BJ (cell line): ENCODE data around the gene NUDCD3. TPM values are rescaled to one million over a fixed set of nuclear protein-coding genes. Genes with fewer than 3 reads are reported as not detected.

Experiments
- CTCF ChIA-PET: fragments of 350-600 bp; formaldehyde crosslinking; extraction: SDS; loops from one replicate; lab custom pipeline; 2021; ENCODE audit warnings: antibody characterized with exemption, inconsistent platforms; lab: Yijun Ruan, JAX
- POLR2A ChIA-PET: fragments of 300-600 bp; sonication (Branson Sonifier 250); formaldehyde crosslinking; extraction: SDS; loops from one replicate; lab custom pipeline; 2021; ENCODE audit warnings: antibody characterized with exemption; lab: Charles Lee
- DNase-seq: peaks from one replicate; pipeline ENCODE4 v3.0.0-alpha.2; 2011; ENCODE audit warnings: low read depth
- H3K27me3 ChIP-seq: 2 replicates; pipeline ENCODE4 v1.6.0; 2011; ENCODE audit warnings: low read length; ENCODE audit not compliant: control insufficient read depth, insufficient read depth
- H3K36me3 ChIP-seq: 2 replicates; pipeline ENCODE4 v1.5.1; 2011; ENCODE audit warnings: low read length; ENCODE audit not compliant: control insufficient read depth, insufficient read depth
- H3K4me3 ChIP-seq: 2 replicates; pipeline ENCODE4 v1.5.1; 2011; ENCODE audit warnings: low read depth, mild to moderate bottlenecking, control low read depth, low read length
- CTCF ChIP-seq: IDR thresholded peaks from 2 replicates; pipeline ENCODE4 v1.5.1; 2011; ENCODE audit warnings: low read depth, mild to moderate bottlenecking, control low read depth, inconsistent platforms, low read length, moderate library complexity; ENCODE audit not compliant: insufficient read depth
- polyA plus RNA-seq: library from polyadenylated mRNA; depleted of rRNA; stranded (reverse); fragments of >200 nt; gene quantifications from 2 replicates; pipeline ENCODE4 v1.2.3, GENCODE V29; 2011

NUDCD3 gene
- polyA plus RNA-seq, 1 experiment, result 82.8 TPM

GRCh38 chr7:44415047-44415446, 75.4 kb downstream of the NUDCD3 start:
- no peak for DNase-seq
- POLR2A ChIA-PET, result no interaction called here
- no peak for TF ChIP-seq CTCF
- peaks cover 4% of the 10 kb centered on the region for H3K36me3 ChIP-seq
- H3K4me3 ChIP-seq, result no peak overlapping the region
- CTCF ChIA-PET, result interaction anchor here (1.1 kb wide), 1 partner anchor 11 kb away, joined by 3 read pairs; no protein-coding TSS in a partner anchor
- no peaks in the 10 kb centered on the region for H3K27me3 ChIP-seq

GRCh38 chr7:44411306-44411705, 79.2 kb downstream of the NUDCD3 start:
- Histone ChIP-seq H3K27me3 (no peaks in the 10 kb centered on the region), H3K36me3 (no peaks in the 10 kb centered on the region), H3K4me3 (no peak overlapping the region)
- no peak for DNase-seq
- ChIA-PET POLR2A (no interaction called here), CTCF (interaction anchor here (0.7 to 1.2 kb wide), 2 partner anchors 154 to 628 kb away, joined by 3 read pairs; no protein-coding TSS in a partner anchor)
- TF ChIP-seq CTCF, result no peak

GRCh38 chr7:44408596-44408995, 81.9 kb downstream of the NUDCD3 start:
- CTCF ChIA-PET, result interaction anchor here (0.7 to 2.2 kb wide), 2 partner anchors 13 to 19 kb away, joined by 3 to 6 read pairs; no protein-coding TSS in a partner anchor
- Histone ChIP-seq H3K36me3 (no peaks in the 10 kb centered on the region), H3K4me3 (no peak overlapping the region), H3K27me3 (no peaks in the 10 kb centered on the region)
- POLR2A ChIA-PET, result no interaction called here
- no peak for TF ChIP-seq CTCF
- no peak for DNase-seq

GRCh38 chr7:44403775-44404174, 86.7 kb downstream of the NUDCD3 start:
- no peak for DNase-seq
- H3K36me3 ChIP-seq, result peaks cover 5% of the 10 kb centered on the region; the same call in 1 of the 2 replicates
- POLR2A ChIA-PET, result no interaction called here
- CTCF ChIA-PET, result interaction anchor here (0.9 kb wide), 1 partner anchor 11 kb away, joined by 3 read pairs; no protein-coding TSS in a partner anchor
- TF ChIP-seq CTCF, result no peak
- no peaks in the 10 kb centered on the region for H3K27me3 ChIP-seq
- no peak overlapping the region for H3K4me3 ChIP-seq

- ChIA-PET POLR2A (no interaction called here), CTCF (no interaction called here)
- Histone ChIP-seq H3K4me3 (no peak overlapping the region), H3K36me3 (peaks cover 5% of the 10 kb centered on the region; the same call in 1 of the 2 replicates), H3K27me3 (no peaks in the 10 kb centered on the region)
- no peak for DNase-seq
- no peak for TF ChIP-seq CTCF
Observed at GRCh38 chr7:44403176-44403759, 87.2 kb downstream of the NUDCD3 start.
